ENCODE measurements around the gene SLC17A8. TPM values are rescaled to one million over a fixed set of nuclear protein-coding genes. Genes with fewer than 3 reads are reported as not detected.

The SLC17A8 gene
- total RNA-seq, 1 experiment from 2014 or later = not detected

- Histone ChIP-seq H3K27ac (ENCODE audit: insufficient read length, low read depth, low read length) (no peak overlapping the region), H2AK5ac (ENCODE audit: insufficient read length, low read length) (no peak overlapping the region), H3K27me3 (ENCODE audit: insufficient read depth, low read length) (no peaks in the 10 kb centered on the region), H2BK20ac (ENCODE audit: low read depth, low read length, poor library complexity, severe bottlenecking) (no peak overlapping the region), H4K91ac (ENCODE audit: insufficient read length, low read depth, low read length) (no peak overlapping the region), H3K9me3 (ENCODE audit: control insufficient read depth, low read depth, low read length) (no peaks in the 10 kb centered on the region), H3K14ac (ENCODE audit: insufficient read depth, low read length) (no peak overlapping the region), H3K18ac (ENCODE audit: insufficient read length, low read depth, low read length) (no peak overlapping the region), H3K23me2 (ENCODE audit: insufficient read length, low read depth, low read length, poor library complexity, severe bottlenecking) (no peaks in the 10 kb centered on the region), H3K79me1 (ENCODE audit: insufficient read depth, low read depth, low read length, poor library complexity, severe bottlenecking) (no peaks in the 10 kb centered on the region), H3K4me1 (ENCODE audit: insufficient read depth, low read length) (no peaks in the 10 kb centered on the region), H2BK5ac (ENCODE audit: insufficient read length, low read length) (no peak overlapping the region), H4K20me1 (ENCODE audit: control insufficient read depth, insufficient read depth, insufficient read length) (no peaks in the 10 kb centered on the region), H3K4me2 (ENCODE audit: insufficient read depth, insufficient read length, low read length) (no peak overlapping the region), H3K4ac (ENCODE audit: low read depth, low read length) (no peak overlapping the region), H4K5ac (ENCODE audit: insufficient read length, low read depth, low read length) (no peak overlapping the region), H2BK120ac (ENCODE audit: low read depth, low read length, poor library complexity, severe bottlenecking) (no peak overlapping the region), H2BK12ac (ENCODE audit: insufficient read length, low read depth, low read length) (no peak overlapping the region), H2AFZ (ENCODE audit: low read length) (no peak overlapping the region), H3K9ac (ENCODE audit: extremely low read depth, insufficient read length, low read length) (no peak overlapping the region), H3K56ac (ENCODE audit: insufficient read length, low read depth, low read length) (no peak overlapping the region), H3T11ph (ENCODE audit: low read length) (no peak overlapping the region), H2BK15ac (ENCODE audit: low read depth, low read length) (no peak overlapping the region), H4K8ac (replicated peaks; ENCODE audit: insufficient read length, low read depth, low read length) (no peak overlapping the region), H3K79me2 (ENCODE audit: insufficient read depth, low read length) (no peaks in the 10 kb centered on the region), H3K23ac (ENCODE audit: insufficient read length, low read depth, low read length) (no peak overlapping the region)
- no peaks in the 10 kb centered on the region for H3K9me3 Mint-ChIP-seq
- no peak for DNase-seq
- no CpG with 5 or more reads among the region's 1 CpG for WGBS (ENCODE audit: extremely low coverage, insufficient read length, low lambda C conversion rate)
- TF ChIP-seq CTCF (conservative IDR thresholded peaks at IDR 0.05) = no peak
- H3K36me3 Mint-ChIP-seq (ENCODE audit: insufficient read depth in 1 of 3, low read depth in 3 of 3) = no peaks in the 10 kb centered on the region
- no peaks in the 10 kb centered on the region for H3K27me3 Mint-ChIP-seq (ENCODE audit: low read depth)
- H3K4me3 Mint-ChIP-seq = no peak overlapping the region
- H3K27ac Mint-ChIP-seq = no peak overlapping the region
- peaks cover 20% of the 10 kb centered on the region in 2 experiments for H3K4me1 Mint-ChIP-seq
Observed at GRCh38 chr12:100464529-100464928, 107.7 kb downstream of the SLC17A8 start.
